Vagina (tissue), 2 donors: ENCODE results near the gene KRTAP10-4.

Source experiments
- POLR2A ChIP-seq, 2 donors: fragments of 450-650 bp; IDR thresholded peaks; one replicate each; pipeline ENCODE4 v1.6.1; 2017; ENCODE audit warnings: antibody characterized with exemption in 2 of 2, mild to moderate bottlenecking in 2 of 2, moderate library complexity in 2 of 2
- POLR2AphosphoS5 ChIP-seq, 2 donors: sonication (generic); formaldehyde crosslinking; IDR thresholded peaks; one replicate each; pipeline ENCODE4 v1.9.0; 2017; ENCODE audit warnings: antibody characterized with exemption in 2 of 2, mild to moderate bottlenecking in 2 of 2, low read depth in 1 of 2; ENCODE audit not compliant: insufficient read depth in 1 of 2
- TF ChIP-seq, protein P1 (sequence below), 3 experiments: fragments of 450-650 bp in 2 of 3; fragments of 200-600 bp in 1 of 3; sonication (generic) in 1 of 3; IDR thresholded peaks; one replicate each; pipeline ENCODE4 v1.5.1; 2017 to 2019; ENCODE audit warnings: antibody characterized with exemption in 3 of 3, mild to moderate bottlenecking in 2 of 3, moderate library complexity in 2 of 3

DNA sequence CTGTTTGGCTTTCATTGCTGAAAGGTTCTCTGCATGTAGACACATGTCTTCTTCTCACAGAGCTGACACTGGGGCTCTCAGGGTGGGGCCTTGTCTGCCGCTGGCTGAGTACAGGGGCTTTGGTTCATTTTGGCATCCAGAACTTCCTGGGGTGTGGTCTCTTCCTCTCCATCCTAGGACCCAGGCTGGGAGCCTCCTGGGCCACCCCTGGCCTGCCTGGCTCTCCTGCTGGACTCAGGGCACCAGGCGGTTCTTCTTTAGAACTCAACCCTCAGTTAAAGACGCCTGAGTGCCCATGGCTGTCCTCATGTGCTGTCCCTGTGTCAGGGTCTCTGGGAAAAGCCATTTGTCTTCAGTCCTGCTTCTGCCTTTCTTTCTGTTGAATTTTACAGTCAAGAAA, 12.4 kb downstream of the KRTAP10-4 start:
- TF ChIP-seq POLR2AphosphoS5 (IDR thresholded peaks at IDR 0.05; ENCODE audit: insufficient read depth in 1 of 2, low read depth in 1 of 2) = no peak
- TF ChIP-seq, protein P1, sequence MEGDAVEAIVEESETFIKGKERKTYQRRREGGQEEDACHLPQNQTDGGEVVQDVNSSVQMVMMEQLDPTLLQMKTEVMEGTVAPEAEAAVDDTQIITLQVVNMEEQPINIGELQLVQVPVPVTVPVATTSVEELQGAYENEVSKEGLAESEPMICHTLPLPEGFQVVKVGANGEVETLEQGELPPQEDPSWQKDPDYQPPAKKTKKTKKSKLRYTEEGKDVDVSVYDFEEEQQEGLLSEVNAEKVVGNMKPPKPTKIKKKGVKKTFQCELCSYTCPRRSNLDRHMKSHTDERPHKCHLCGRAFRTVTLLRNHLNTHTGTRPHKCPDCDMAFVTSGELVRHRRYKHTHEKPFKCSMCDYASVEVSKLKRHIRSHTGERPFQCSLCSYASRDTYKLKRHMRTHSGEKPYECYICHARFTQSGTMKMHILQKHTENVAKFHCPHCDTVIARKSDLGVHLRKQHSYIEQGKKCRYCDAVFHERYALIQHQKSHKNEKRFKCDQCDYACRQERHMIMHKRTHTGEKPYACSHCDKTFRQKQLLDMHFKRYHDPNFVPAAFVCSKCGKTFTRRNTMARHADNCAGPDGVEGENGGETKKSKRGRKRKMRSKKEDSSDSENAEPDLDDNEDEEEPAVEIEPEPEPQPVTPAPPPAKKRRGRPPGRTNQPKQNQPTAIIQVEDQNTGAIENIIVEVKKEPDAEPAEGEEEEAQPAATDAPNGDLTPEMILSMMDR (IDR thresholded peaks at IDR 0.05) = no peak
- TF ChIP-seq POLR2A (IDR thresholded peaks at IDR 0.05) = no peak
